Measurements from ENCODE around the gene LCN1. TPM values are rescaled to one million over a fixed set of nuclear protein-coding genes. Genes with fewer than 3 reads are reported as not detected.

LCN1 gene
- total RNA-seq, 3 donors from 2014 or later, result not detected

DNA sequence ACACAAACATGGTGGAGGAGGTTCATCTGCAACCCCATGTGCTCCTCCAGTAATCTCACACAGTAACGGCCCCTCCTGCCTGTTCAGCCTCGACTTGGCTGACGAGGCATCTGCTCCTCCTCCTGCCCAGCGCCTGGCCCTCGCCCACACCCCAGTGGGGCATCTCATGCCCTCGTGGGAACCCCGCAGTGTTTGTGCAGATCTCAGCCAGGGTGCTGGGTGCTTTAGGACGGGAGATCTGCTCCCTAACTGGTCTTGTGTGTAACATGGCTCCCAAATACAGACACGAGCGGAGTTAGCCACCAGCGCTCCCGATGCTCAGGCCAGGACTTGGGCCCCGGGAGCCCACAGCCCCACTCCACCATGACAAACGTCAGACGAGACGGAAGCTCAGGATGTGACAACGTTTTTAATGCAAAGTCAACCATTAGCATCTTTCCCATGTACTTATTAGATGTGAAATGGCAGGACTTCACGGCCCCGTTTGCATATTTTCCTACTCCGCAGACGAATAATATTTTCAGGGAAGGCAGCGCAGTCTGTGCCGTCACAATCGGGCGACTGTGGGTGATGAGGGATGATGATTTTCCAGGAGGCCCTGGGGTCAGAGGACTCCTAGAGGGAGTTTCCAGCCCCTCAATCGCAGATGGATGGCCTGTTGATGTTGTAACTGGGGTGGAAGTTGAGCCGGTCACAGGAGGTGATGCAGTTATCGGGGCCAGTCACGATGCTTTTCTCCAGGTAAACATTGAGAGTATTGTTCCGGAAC lies 26.3 kb upstream of the LCN1 start:
- DNase-seq, result no peak
- H3K36me3 Mint-ChIP-seq (ENCODE audit: insufficient read depth), result no peaks in the 10 kb centered on the region
- no peak overlapping the region for H3K4me3 Mint-ChIP-seq
- H3K4me1 Mint-ChIP-seq (ENCODE audit: low read depth), result no peaks in the 10 kb centered on the region
- peaks cover 4% of the 10 kb centered on the region for H3K27me3 Mint-ChIP-seq (ENCODE audit: low read depth)
- no peak for ATAC-seq
- H3K9me3 Mint-ChIP-seq, result no peaks in the 10 kb centered on the region

DNA sequence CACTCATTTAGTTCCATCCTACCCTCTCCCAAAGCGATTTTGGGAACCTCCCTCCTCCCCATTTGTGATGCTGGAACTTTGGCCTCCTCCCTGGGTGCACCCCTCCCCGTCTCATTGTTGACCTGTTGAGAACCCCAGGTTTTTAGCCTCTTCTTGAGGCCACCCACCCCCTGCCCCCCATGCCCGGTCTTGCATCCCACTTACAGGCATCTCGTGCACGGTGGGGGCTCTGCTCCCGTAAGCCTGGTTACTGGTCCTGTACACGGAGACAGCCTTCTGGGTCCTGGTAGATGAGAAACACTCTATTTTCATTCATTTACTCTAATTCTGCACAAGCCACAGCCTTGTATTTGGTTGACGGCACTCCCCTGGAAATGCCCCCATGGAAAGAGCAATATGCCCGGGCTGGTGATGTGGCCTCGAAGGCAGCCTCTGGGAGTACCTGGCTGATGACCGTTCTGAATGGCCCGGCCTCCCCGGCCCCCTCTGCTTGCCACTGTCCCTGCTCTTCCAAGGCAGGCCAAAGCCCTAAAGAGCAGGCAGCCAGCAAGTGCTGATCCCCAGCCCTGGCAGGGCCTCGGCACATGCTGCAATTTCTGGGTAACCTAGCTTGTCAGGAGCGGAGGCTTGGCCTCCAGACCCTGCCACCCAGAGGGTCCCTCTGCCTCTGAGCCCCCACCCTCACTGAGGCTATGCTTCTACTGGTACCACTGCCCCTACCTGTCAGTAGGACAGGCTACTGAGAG lies 22.7 kb upstream of the LCN1 start:
- peaks cover 14% of the 10 kb centered on the region for H3K4me1 Mint-ChIP-seq (ENCODE audit: low read depth)
- H3K36me3 Mint-ChIP-seq (ENCODE audit: insufficient read depth), result peaks cover 6% of the 10 kb centered on the region
- no peak for DNase-seq
- ATAC-seq, result no peak
- no peaks in the 10 kb centered on the region for H3K9me3 Mint-ChIP-seq
- peak overlapping the region; percentile 91 for H3K4me3 Mint-ChIP-seq
- peaks cover 4% of the 10 kb centered on the region for H3K27me3 Mint-ChIP-seq (ENCODE audit: low read depth)

DNA sequence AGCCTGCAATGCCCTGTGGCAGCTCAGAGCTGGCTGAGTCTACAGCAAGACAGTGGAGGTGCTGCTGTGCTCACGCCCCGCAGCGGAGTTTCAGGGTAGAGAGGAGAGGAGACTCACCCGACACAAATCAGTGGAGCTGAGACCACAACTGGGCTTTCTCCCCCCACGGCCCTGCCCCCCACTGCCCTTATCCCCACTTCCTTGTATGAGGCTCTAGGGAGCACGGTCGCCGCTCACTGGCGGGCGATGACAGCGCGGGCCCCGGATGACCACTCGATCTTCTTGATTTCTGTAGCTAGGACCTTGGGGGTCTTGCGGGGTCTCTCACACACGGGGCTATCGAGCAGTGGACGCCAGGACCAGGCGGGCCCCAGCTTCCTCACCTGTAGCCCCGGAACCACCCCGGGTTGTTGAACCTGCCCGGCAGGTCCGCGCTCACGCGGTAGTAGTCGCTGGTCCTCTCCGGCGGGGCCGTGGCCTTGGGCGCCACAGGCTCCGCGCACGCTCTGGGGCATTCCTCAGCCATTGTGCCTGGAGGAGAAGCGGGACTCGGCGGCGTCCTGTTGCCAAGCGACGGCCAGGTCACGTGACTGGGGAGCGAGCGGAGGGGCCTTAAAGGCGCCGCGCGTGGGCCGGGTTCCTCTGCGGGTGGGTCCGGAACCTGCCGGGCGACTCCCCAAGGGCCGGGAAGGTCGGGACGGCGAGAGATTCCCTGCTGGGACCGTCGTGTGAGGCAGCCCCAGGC lies 21.7 kb upstream of the LCN1 start:
- Mint-ChIP-seq H3K4me3 (peak overlapping the region; percentile 91), H3K4me1 (ENCODE audit: low read depth) (peaks cover 16% of the 10 kb centered on the region), H3K9me3 (no peaks in the 10 kb centered on the region), H3K27me3 (ENCODE audit: low read depth) (peaks cover 4% of the 10 kb centered on the region), H3K36me3 (ENCODE audit: insufficient read depth) (peaks cover 14% of the 10 kb centered on the region)
- ATAC-seq (peak; percentile 54 to 59), DNase-seq (peak; percentile 90)

DNA sequence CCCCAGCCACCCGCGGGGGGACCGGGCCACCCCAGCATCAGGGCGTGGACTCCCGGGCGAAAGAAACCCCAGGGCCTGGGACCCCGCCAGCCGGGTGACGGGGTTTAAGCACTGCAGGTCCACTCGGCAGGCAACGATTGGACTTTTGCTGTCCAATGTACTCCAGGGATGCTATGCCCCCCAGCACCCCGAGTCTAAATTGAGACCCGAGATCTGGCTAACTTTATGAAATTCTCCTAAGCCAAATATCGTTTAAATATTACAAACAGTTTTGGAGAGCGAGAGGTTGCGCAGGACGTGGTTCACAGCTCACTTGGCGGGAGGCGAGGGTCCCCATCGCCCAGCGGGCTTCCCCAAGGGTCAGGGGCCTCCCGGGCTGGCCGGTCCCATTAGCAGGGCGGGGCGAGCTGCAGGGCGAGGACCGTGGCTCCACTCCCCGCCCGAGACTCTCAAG lies 21.1 kb upstream of the LCN1 start:
- ATAC-seq (peak; percentile 0 to 16), DNase-seq (no peak)
- peaks cover 4% of the 10 kb centered on the region for H3K27me3 Mint-ChIP-seq (ENCODE audit: low read depth)

DNA sequence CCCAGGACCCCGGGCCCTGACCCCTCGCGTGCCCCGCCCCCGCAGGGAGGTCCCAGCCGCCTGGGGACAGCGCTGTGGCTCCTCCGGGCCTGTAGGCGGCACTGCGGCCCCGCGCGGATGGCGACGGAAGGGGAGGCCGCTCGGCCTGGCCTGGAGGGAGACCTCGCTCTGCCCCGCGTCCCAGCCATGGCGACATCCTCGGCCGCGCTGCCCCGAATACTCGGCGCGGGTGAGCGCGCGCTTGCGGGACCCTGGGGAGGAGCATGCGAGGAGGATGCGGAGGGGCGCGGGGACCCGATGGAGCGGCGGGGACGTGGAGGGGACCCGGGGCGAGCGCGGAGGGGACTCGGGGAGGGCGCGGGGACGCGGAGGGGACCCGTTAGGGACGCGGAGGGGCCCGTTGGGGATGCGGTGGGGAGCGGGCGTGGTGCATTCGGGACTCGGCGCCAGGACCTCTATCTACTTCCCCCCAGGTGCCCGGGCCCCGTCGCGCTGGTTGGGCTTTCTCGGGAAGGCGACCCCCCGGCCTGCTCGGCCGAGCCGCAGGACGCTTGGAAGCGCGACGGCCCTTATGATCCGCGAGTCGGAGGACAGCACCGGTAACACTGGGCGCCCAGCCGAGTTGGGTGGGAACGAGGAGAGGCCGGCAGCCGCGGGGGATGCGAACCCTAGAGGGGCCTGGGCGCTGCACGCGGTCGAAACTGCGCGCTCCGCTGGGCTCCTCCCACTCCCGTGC lies 20.5 kb upstream of the LCN1 start, which contains the start of gene MRPS2:
Gene MRPS2 (plus strand): TSS at position 158 of the 736 bp plus-strand sequence. CDS start 29 bp downstream, at position 187.
- Mint-ChIP-seq H3K27me3 (ENCODE audit: low read depth) (peaks cover 4% of the 10 kb centered on the region), H3K9me3 (no peaks in the 10 kb centered on the region), H3K4me1 (ENCODE audit: low read depth) (peaks cover 17% of the 10 kb centered on the region), H3K36me3 (ENCODE audit: insufficient read depth) (peaks cover 17% of the 10 kb centered on the region), H3K4me3 (peak within 1 kb of the TSS; percentile 91)
- ATAC-seq (peak; percentile 93 to 94), DNase-seq (peak; percentile 77)

More for the DNA sequence above, 21.1 kb upstream of the LCN1 start:
- peak overlapping the region; percentile 91 for H3K4me3 Mint-ChIP-seq
- no peaks in the 10 kb centered on the region for H3K9me3 Mint-ChIP-seq
- peaks cover 17% of the 10 kb centered on the region for H3K36me3 Mint-ChIP-seq (ENCODE audit: insufficient read depth)
- peaks cover 17% of the 10 kb centered on the region for H3K4me1 Mint-ChIP-seq (ENCODE audit: low read depth)

DNA sequence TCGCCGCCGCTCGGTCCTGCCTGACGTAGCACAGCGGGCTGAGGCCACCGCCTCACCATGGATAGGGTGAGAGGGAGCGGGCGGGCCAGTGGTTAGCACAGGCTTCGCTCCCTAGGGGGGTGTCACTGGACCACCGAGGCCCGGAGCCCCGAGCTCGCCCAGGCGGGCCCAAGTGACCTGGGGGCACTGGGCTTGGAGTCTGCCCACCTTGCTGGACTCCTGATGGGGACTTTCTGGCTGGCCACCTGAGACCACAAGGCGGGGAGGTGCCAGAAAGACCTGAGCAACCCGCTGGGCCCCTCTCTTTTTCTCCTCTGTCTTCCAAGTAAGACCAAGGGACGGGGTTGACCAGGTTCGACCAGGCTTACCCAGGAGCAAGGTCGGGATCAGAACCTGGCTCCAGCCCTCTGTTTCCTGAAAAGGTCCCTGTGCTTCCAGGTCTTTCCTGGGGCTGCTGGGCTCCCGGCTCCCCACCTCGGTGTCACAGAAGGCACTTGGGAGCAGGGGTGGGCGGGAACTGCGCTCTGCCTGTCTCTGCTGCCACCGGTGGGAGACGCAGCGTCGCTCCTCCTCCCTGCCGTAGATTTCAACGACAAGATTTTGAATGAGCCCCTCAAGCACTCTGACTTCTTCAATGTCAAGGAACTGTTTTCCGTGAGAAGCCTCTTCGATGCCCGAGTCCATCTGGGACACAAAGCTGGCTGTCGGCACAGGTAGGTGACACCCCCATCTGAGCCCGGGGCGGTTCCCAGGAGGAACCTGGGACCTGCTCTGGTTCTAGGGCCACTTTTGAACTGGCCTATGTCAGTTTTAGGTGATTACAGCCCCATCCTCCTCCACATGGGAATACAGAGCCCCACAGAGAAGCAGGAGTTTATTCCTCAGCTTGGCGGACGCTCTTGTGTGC lies 19.7 kb upstream of the LCN1 start:
- peaks cover 4% of the 10 kb centered on the region for H3K27me3 Mint-ChIP-seq (ENCODE audit: low read depth)
- no peak for DNase-seq
- peaks cover 17% of the 10 kb centered on the region for H3K4me1 Mint-ChIP-seq (ENCODE audit: low read depth)
- no peaks in the 10 kb centered on the region for H3K9me3 Mint-ChIP-seq
- peaks cover 17% of the 10 kb centered on the region for H3K36me3 Mint-ChIP-seq (ENCODE audit: insufficient read depth)
- peak overlapping the region; percentile 91 for H3K4me3 Mint-ChIP-seq
- ATAC-seq, result no peak

DNA sequence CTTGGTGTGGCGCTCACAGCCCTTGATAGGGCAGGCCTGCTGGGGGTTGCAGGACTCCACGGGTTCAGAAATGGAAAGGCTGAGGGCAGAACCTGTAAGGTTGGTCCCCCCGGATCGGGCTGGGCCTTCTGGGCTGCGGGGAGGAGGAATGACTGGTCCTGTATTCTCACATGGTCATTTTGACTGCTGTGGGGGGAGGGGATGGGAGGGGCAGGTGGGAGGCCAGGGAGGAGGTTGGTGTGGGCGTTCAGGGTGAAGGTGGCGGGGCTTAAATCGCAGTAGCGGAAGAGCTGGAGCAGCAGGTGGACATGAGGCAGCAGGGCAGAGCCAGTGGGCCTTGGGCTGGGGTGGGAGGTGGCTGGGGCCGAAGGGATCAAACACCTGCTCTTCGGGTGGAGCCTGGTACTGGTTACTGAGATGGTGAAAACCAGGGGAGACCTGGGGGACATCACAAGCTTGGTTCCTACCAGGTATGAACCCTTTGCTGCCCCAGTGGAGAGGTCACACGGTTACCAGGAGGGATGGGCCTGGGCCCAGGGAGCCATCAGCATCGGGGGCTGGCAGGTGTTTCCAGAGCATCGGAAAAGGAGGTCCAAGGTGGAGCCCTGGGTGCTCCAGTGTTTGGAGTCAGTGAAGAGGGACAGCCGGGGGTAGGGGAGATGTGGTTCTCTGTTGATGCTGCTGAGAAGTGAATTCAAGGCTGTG lies 18.9 kb upstream of the LCN1 start:
- Mint-ChIP-seq H3K4me1 (ENCODE audit: low read depth) (peaks cover 17% of the 10 kb centered on the region), H3K9me3 (no peaks in the 10 kb centered on the region), H3K4me3 (peak overlapping the region; percentile 91), H3K36me3 (ENCODE audit: insufficient read depth) (peaks cover 17% of the 10 kb centered on the region), H3K27me3 (ENCODE audit: low read depth) (peaks cover 4% of the 10 kb centered on the region)
- ATAC-seq (no peak), DNase-seq (no peak)

DNA sequence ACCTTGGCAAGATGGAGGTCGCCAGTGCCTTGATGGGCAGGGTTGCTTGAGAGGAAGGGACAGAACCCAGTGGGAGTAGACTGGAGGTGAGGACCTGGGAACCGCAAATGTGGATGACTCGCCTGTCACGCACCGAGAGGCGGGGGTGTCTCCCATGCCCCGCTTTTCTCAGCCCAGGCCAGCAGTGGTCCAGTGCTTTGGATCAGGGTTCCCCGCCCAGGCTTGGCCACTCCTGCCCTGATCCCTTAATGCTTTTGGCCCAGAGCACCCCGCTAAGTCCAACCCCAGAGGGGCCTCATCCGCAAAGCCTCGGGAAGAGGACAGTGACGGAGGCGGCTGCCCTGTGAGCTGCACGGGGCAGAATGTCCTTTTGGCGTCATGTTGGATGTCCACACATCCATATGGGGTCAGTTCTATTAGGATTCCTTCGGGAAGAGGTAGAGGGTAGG lies 18.3 kb upstream of the LCN1 start:
- H3K9me3 Mint-ChIP-seq, result no peaks in the 10 kb centered on the region
- H3K4me3 Mint-ChIP-seq, result peak overlapping the region; percentile 91
- no peak for ATAC-seq
- H3K27me3 Mint-ChIP-seq (ENCODE audit: low read depth), result peaks cover 4% of the 10 kb centered on the region
- peaks cover 17% of the 10 kb centered on the region for H3K36me3 Mint-ChIP-seq (ENCODE audit: insufficient read depth)
- peaks cover 17% of the 10 kb centered on the region for H3K4me1 Mint-ChIP-seq (ENCODE audit: low read depth)
- no peak for DNase-seq

DNA sequence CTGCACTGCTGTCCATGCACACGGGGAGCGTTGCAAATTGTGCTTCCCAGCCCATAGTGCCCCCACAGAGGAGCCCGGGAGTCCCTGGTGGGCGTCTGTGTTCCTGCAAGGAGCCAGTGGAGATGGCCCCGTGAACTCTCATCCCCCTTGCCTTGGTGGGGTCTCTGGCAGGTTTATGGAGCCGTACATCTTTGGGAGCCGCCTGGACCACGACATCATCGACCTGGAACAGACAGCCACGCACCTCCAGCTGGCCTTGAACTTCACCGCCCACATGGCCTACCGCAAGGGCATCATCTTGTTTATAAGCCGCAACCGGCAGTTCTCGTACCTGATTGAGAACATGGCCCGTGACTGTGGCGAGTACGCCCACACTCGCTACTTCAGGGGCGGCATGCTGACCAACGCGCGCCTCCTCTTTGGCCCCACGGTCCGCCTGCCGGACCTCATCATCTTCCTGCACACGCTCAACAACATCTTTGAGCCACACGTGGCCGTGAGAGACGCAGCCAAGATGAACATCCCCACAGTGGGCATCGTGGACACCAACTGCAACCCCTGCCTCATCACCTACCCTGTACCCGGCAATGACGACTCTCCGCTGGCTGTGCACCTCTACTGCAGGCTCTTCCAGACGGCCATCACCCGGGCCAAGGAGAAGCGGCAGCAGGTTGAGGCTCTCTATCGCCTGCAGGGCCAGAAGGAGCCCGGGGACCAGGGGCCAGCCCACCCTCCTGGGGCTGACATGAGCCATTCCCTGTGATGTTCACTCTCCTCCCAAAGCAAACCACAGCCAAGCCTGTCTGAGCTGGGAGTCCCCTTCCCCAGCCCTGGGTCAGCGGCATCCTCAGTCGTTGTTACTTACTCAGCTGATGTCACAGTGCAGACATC lies 17.6 kb upstream of the LCN1 start:
- ATAC-seq (no peak), DNase-seq (no peak)
- Mint-ChIP-seq H3K36me3 (ENCODE audit: insufficient read depth) (peaks cover 17% of the 10 kb centered on the region), H3K4me3 (peak overlapping the region; percentile 53), H3K27me3 (ENCODE audit: low read depth) (no peaks in the 10 kb centered on the region), H3K4me1 (ENCODE audit: low read depth) (peaks cover 17% of the 10 kb centered on the region), H3K9me3 (peaks cover under 1% of the 10 kb centered on the region)

DNA sequence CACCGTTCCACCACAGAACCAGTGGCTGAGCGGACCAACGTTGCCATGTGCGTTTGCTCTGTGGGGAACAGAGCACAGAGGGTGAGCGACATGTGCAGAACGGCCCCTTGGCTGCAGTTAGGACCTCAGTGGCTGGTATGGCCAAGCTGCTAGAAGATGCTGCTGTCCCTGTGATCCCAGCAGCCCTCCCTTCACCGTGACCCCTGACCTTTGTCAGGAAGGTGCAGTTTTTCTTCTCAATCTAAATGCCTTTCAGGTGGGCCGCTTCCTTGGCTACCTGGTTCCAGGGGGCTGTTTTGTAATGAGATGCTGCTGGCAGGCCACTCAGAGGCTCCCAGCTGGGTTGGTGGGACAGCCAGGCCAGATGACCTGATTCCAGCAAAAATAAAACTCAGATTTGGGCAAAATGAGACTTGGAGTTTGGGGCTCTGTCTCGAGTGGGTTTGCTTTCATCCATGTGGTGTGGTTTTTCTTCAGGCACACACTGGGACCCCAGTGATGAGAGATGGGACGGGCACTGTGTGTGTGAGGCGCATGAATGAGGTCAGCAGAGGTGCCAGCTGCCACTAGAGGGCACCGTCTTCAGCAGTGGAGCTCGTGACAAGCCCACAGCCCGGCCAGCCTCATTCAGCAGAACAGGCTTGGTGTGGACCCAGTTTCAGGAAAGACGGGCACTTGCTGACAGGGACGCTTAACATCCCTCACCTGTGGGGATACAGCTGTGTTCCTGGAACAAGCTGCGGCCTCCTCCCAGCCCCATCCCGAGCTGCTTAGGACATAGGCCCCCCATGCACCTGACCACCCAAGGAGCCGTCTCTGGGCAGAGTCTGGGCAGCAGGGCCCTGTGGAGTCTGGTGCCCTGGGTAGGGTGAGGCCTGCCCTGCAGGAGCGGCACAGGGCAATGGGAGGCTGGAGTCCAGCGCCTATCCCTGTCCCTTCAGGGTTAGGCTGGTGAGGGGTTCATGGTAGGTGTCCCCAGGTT lies 16.7 kb upstream of the LCN1 start:
- Mint-ChIP-seq H3K4me1 (ENCODE audit: low read depth) (peaks cover 17% of the 10 kb centered on the region), H3K9me3 (peaks cover 10% of the 10 kb centered on the region), H3K4me3 (no peak overlapping the region), H3K27me3 (ENCODE audit: low read depth) (no peaks in the 10 kb centered on the region), H3K36me3 (ENCODE audit: insufficient read depth) (peaks cover 17% of the 10 kb centered on the region)
- DNase-seq (peak; percentile 42), ATAC-seq (peak; percentile 20 to 29)

Measured in activated T-cell treated with anti-CD3 and anti-CD28 coated beads, Interleukin-2, amount 50 U/mL, for 4 hours (primary cell).